OCI-M2 (cell line): ENCODE measurements around the gene UNC45A.

Source experiments
- DNase-seq: peaks from one replicate; lab custom pipeline; 2025; ENCODE audit not compliant: unreplicated experiment; lab: John Stamatoyannopoulos, UW

Gene UNC45A

DNA sequence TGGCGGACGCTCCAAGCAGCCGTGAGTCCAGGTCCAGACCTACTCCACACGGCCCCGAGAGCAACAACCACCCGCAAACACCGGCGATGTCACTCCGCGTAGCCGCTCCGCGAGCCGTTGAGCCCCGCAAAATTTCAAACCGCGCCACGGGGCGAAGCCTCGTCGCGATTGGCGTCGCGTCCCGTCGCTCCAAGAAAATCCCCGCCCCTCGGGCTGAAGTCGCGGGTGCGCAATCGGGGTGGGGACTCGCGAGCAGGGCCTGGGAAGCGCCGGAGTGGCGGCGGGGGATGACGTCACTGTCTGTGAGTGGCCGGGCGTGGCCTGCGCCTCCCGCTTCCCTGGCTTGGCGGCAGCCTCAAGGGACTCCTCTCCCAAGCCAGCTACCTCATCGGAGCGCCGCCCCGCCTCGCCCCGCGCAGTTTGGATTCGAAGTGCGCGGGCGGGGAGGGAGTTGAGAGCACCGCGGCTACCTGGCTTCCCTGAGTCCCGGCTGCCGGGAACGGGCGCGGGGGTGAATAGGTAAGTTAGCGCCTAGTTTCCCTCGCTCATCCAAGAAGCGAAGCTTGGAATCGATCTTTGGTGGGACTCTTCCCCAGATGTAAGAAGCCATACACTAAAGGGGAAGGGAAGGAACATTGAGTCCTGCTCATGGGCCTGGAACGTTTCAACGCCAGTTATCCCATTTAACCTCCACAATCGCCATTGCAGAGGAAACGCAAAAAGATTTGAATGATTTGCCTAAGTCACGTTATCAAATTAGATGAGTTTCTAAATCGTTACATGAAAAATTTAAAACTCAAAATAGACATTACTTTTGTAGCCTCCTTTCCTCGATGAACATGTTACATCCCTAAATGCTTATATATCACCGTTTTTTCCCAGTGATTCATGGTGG is 59.6 kb downstream of the UNC45A start, which contains the start of gene PRC1:
TSS of gene PRC1 (minus strand) at position 119 of the 895 bp plus-strand sequence. CDS start at position 1, 118 bp downstream.
- DNase-seq, result peak; percentile 84

GRCh38 chr15:90998737-90999136 is 63.7 kb downstream of the UNC45A start:
- no peak for DNase-seq

GRCh38 chr15:91001209-91001608 is 66.1 kb downstream of the UNC45A start:
- DNase-seq, result no peak
